Activated naive CD4-positive, alpha-beta T cell (primary cell): ENCODE measurements around the gene NOP16.

Source experiments
- DNase-seq, 4 experiments: peaks; one replicate each; lab custom pipeline; 2025; lab: John Stamatoyannopoulos, UW

Gene NOP16, protein sequence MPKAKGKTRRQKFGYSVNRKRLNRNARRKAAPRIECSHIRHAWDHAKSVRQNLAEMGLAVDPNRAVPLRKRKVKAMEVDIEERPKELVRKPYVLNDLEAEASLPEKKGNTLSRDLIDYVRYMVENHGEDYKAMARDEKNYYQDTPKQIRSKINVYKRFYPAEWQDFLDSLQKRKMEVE

GRCh38 chr5:176388444-176389134 lies at the start of gene NOP16, which contains the start of gene HIGD2A:
Gene NOP16, minus strand, starts transcription at chr5:176388598. Its CDS starts 59 bp downstream, at chr5:176388539.
Gene HIGD2A, plus strand, starts transcription at chr5:176388751. Its CDS starts 69 bp downstream, at chr5:176388820.
- DNase-seq: peak; percentile 90 to 97 (median 94)

- no peak for DNase-seq
These were observed 48.3 kb upstream of the NOP16 start for GRCh38 chr5:176436656-176437055.

DNA sequence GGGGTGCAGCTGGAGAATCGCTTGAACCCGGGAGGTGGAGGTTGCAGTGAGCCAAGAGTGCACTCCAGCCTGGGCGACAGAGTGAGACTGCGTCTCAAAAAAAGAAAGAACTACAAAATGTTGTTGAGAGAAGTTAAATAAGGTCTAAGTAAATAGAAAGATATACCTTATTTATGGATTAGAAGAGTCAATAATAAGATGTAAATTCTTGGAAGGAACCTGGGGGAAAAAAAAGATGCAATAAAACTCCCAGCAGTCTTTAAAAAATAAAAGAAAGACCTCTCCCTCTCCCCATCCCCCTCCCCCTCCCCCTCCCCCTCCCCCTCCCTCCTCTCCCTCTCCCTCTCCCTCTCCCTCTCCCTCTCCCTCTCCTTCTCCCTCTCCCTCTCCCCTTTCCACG lies 44.3 kb upstream of the NOP16 start:
- DNase-seq: no peak

GRCh38 chr5:176429972-176430371 lies 41.6 kb upstream of the NOP16 start:
- DNase-seq: no peak

DNA sequence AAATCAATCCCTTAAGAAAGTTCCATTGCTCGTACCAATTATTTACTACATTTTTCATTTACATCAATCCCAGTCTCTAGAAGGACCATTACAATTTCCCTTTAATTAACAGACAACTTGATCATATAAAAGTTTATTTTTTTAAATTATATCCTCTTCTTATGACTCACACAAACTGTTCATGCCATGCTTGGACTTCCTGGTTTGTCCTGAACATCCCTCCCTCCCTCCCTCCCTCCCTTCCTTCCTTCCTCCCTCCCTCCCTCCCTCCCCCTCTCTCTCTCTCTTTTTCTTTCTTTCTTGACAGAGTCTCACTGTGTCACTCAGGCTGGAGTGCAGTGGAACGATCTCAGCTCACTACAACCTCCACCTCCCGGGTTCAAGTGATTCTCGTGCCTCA lies 39.6 kb upstream of the NOP16 start:
- no peak for DNase-seq

- no peak for DNase-seq
These were observed 38.5 kb upstream of the NOP16 start for GRCh38 chr5:176426876-176427275.

GRCh38 chr5:176425791-176426190 lies 37.4 kb upstream of the NOP16 start:
- no peak for DNase-seq

DNA sequence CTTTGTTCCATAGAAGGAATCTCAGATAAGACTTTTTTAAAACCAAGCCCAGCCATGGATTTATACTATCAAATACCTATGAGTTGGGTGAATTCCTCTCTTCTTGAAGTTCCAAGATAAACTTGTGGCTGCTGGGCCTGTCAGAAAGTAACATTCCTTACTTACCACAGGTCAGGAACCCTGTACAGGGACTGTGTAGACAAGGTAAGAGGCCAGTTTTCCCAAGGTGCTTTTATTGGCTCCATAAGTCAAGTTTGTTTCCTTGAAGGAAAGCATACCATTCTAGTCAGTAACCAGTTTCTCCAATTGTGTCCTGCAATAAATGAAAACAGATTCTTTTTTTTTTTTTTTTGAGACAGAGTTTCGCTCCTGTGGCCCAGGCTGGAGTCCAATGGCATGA lies 36.7 kb upstream of the NOP16 start:
- no peak for DNase-seq

DNA sequence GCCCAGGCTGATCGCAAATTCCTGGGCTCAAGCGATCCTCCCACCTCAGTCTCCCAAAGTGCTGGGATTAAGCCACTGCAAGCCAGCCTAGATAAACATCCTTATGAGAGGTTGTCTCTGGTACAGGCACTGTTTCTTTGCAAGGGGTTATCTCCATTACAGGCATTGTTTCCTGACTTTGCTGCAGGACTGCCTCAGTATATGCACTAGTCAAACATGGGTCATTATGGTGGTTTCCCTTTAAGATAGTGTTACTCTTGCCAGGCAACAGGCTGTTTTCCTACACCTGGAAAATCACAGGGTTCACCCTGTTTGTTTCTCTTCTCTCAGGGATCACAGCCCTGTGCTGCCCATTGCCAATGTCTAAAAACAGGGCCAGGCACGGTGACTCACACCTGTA lies 35.8 kb upstream of the NOP16 start:
- DNase-seq: no peak

DNA sequence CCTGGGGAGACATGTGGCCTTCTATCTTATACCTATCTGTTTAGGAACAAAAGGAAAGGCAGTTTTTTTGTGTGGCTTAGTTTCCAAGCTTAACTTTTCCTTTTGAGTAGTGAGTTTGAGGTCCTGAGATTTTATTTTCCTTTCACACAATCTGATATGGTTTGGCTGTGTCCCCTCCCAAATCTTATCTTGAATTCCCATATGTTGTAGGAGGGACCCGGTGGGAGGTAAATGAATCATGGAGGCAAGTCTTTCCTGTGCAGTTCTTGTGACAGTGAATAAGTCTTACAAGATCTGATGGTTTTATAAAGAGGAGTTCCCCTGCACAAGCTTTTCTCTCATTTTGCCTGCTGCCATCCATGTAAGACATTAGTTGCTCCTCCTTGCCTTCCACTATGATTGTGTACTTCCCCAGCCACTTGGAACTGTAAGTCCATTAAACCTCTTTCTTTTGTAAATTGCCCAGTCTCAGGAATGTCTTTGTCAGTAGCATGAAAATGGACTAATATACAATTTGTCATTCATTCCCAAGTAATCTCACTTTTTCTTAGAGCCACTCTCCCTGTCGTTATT lies 32.7 kb upstream of the NOP16 start:
- DNase-seq: no peak

DNA sequence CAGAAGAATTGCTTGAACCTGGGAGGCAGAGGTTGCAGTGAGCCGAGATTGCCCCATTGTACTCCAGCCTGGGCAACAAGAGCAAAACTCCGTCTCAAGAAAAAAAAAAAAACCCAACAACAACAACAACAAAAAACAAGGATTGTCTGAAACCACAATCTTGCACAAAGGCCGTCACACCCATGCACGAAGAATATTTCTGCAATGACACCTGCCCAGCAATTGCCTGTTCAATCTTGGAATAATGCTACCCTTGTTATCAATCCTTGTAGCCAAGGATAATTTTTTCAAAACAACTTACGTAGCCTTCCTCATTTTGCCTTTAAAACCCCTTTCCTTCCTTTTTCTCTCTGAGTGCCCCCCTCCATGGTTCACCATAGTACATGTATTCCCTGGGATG lies 31.7 kb upstream of the NOP16 start:
- DNase-seq: no peak

GRCh38 chr5:176418251-176418650 lies 29.9 kb upstream of the NOP16 start:
- no peak for DNase-seq

- DNase-seq: no peak
These were observed 28.6 kb upstream of the NOP16 start for GRCh38 chr5:176416965-176417364.

DNA sequence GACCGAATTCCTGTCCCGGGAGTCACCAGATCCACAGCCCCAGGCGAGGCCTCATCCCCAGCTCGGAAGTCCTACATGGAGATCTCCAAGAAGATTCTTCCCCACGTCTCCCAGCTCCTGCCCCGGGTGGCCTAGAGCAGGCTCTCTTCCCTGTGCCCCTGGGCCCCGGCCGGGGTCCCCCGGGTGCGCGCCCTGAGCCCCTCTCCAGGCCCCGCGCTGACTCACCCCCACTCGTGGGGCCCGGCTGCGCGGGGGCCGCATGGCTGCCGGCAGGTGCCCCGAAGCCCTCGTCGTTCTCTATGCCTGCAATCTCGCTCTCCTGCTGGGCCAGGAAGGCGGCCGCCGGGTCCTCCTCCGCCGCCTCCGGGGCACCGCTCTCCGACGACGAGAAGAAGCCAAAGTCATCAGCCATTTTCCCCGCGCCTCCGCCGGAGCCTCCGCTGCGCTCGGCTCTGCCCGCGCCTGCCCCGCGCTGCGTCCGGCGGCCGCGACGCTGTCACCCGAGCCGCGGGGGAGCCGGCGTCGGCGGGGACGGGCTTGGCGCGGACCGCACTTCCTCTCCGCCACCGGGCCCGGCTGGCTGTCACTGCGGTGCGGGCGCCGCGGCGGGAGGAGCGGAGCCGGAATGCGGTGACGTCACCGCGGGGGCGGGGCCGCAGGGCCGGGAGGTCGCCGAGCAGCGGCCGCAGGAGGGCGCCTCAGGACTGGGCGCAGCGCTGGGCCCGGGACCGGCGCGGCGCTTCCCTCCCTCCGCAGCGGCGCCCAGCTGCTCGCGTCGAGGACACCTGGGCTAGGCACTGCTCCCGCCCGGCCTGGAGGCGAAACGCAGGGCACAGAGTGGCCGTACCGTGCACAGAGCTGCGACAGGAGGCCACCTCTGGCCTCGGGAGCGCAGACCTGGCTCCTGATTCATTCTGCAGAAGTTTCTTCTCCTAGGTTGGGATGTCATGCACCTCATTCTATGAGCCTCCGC lies 27.8 kb upstream of the NOP16 start, which contains the start of gene CLTB:
TSS of gene CLTB (minus strand) at position 588 of the 973 bp plus-strand sequence. CDS start at position 412, 176 bp downstream.
- peak; percentile 66 to 93 (median 80) for DNase-seq

GRCh38 chr5:176415240-176415951 lies 27.0 kb upstream of the NOP16 start:
- DNase-seq: no peak

GRCh38 chr5:176414704-176415103 lies 26.3 kb upstream of the NOP16 start:
- no peak for DNase-seq

DNA sequence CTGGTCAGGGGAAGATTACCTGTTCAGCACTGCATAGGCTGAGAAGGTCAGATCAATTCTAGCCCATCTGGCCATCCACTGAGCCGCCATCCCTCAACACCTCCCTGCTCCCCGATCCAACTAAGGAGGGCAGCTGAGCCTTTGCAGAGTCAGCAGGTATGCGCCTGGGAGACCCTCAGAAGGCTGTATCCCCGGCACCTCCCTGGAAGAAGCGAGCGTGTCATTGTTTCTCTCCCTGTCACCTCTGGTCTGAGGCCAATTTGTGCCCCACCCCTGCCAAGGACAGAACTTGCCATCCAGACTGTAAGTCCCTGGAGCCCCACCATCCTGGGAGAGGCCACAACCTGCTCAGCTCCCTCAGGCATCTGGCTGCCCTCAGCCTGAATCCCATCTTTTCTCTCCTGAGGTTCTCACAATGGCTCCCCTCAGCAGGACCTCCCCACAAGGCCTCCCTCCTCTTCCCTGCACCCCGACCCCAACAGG lies 25.4 kb upstream of the NOP16 start:
- DNase-seq: no peak

DNA sequence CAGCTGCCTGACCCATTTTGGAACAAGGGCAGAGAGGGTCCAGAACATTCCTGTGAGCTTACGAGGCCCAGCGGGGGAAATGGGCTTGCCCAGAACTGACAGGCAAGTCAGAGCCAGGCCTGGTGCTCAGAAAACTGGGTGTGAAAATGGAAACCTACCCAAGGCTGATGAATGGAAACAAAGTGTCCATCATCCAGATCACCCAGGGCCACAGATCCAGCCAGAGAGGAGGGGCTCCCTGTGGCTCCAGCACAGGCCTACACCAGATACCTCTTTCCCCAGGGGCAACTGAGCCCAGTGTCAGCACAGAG lies 24.8 kb upstream of the NOP16 start:
- no peak for DNase-seq

- no peak for DNase-seq
These were observed 24.3 kb upstream of the NOP16 start for GRCh38 chr5:176412517-176413254.

- no peak for DNase-seq
These were observed 22.2 kb upstream of the NOP16 start for GRCh38 chr5:176410486-176411180.
